Neuron (in vitro differentiated cells): ENCODE data around the gene SLC26A5.
"Not testable (repeated sequence)": the region's sequence is repeated elsewhere in the genome, so short reads cannot be mapped to it uniquely, and the experiment has no call there.

Experiments
- H2AFZ ChIP-seq: one replicate; pipeline ENCODE4 v1.6.1; 2013; ENCODE audit warnings: low read depth, mild to moderate bottlenecking, inconsistent platforms, low read length, moderate library complexity
- H3K27me3 ChIP-seq: one replicate; pipeline ENCODE4 v1.6.1; 2013; ENCODE audit warnings: low read length; ENCODE audit not compliant: insufficient read depth
- H3K36me3 ChIP-seq: one replicate; pipeline ENCODE4 v1.6.1; 2013; ENCODE audit warnings: low read length; ENCODE audit not compliant: insufficient read depth
- H3K4me1 ChIP-seq: one replicate; pipeline ENCODE4 v1.6.1; 2013; ENCODE audit warnings: low read length; ENCODE audit not compliant: insufficient read depth
- H3K4me3 ChIP-seq: 2 replicates; pipeline ENCODE4 v1.5.1; 2013; ENCODE audit warnings: mild to moderate bottlenecking, low read length, moderate library complexity
- H3K9me3 ChIP-seq: one replicate; pipeline ENCODE4 v1.6.1; 2013; ENCODE audit warnings: low read length

Gene SLC26A5

GRCh38 chr7:103446049-103446520, at the start of gene SLC26A5:
Gene SLC26A5 (minus strand): TSS chr7:103446207. CDS start chr7:103421514, 24,693 bp downstream.
- peak within 1 kb of the TSS; percentile 40 for H2AFZ ChIP-seq
- no peaks in the 10 kb centered on the region for H3K36me3 ChIP-seq
- H3K27me3 ChIP-seq: peaks cover 54% of the 10 kb centered on the region
- H3K4me1 ChIP-seq: peaks cover 12% of the 10 kb centered on the region
- H3K4me3 ChIP-seq: peak within 1 kb of the TSS; percentile 25
- H3K9me3 ChIP-seq: no peaks in the 10 kb centered on the region

GRCh38 chr7:103487419-103487818, 41.4 kb upstream of the SLC26A5 start:
- H3K27me3 ChIP-seq: no peaks in the 10 kb centered on the region
- no peaks in the 10 kb centered on the region for H3K9me3 ChIP-seq
- no peak overlapping the region for H2AFZ ChIP-seq
- no peaks in the 10 kb centered on the region for H3K4me1 ChIP-seq
- no peak overlapping the region for H3K4me3 ChIP-seq
- H3K36me3 ChIP-seq: no peaks in the 10 kb centered on the region

- not testable (repeated sequence) for H3K9me3 ChIP-seq, H3K4me1 ChIP-seq, H3K4me3 ChIP-seq, H3K36me3 ChIP-seq, H3K27me3 ChIP-seq, H2AFZ ChIP-seq
Measured at GRCh38 chr7:103486873-103487272, 40.9 kb upstream of the SLC26A5 start.

GRCh38 chr7:103480771-103481170, 34.8 kb upstream of the SLC26A5 start:
- no peaks in the 10 kb centered on the region for H3K9me3 ChIP-seq
- no peak overlapping the region for H3K4me3 ChIP-seq
- H3K36me3 ChIP-seq: no peaks in the 10 kb centered on the region
- H3K4me1 ChIP-seq: no peaks in the 10 kb centered on the region
- peaks cover 5% of the 10 kb centered on the region for H3K27me3 ChIP-seq
- no peak overlapping the region for H2AFZ ChIP-seq

GRCh38 chr7:103474956-103475355, 28.9 kb upstream of the SLC26A5 start:
- Histone ChIP-seq H2AFZ (no peak overlapping the region), H3K4me1 (no peaks in the 10 kb centered on the region), H3K9me3 (no peaks in the 10 kb centered on the region), H3K4me3 (no peak overlapping the region), H3K27me3 (peaks cover 5% of the 10 kb centered on the region), H3K36me3 (no peaks in the 10 kb centered on the region)

- Histone ChIP-seq H2AFZ (no peak overlapping the region), H3K9me3 (no peaks in the 10 kb centered on the region), H3K36me3 (no peaks in the 10 kb centered on the region), H3K27me3 (no peaks in the 10 kb centered on the region), H3K4me3 (no peak overlapping the region), H3K4me1 (no peaks in the 10 kb centered on the region)
Measured at GRCh38 chr7:103469095-103469948, 23.3 kb upstream of the SLC26A5 start.

GRCh38 chr7:103466814-103467213, 20.8 kb upstream of the SLC26A5 start:
- no peak overlapping the region for H2AFZ ChIP-seq
- H3K4me3 ChIP-seq: no peak overlapping the region

GRCh38 chr7:103462358-103462757, 16.4 kb upstream of the SLC26A5 start:
- Histone ChIP-seq H2AFZ (no peak overlapping the region), H3K27me3 (no peaks in the 10 kb centered on the region), H3K36me3 (no peaks in the 10 kb centered on the region), H3K4me3 (no peak overlapping the region), H3K4me1 (no peaks in the 10 kb centered on the region), H3K9me3 (peaks cover 1% of the 10 kb centered on the region)

More at GRCh38 chr7:103466814-103467213, 20.8 kb upstream of the SLC26A5 start:
- Histone ChIP-seq H3K27me3 (no peaks in the 10 kb centered on the region), H3K4me1 (no peaks in the 10 kb centered on the region), H3K36me3 (no peaks in the 10 kb centered on the region), H3K9me3 (no peaks in the 10 kb centered on the region)

GRCh38 chr7:103447073-103447960, 1.3 kb upstream of the SLC26A5 start:
- H3K4me3 ChIP-seq: no peak overlapping the region
- peaks cover 45% of the 10 kb centered on the region for H3K27me3 ChIP-seq
- peaks cover 12% of the 10 kb centered on the region for H3K4me1 ChIP-seq
- no peak overlapping the region for H2AFZ ChIP-seq
- H3K9me3 ChIP-seq: no peaks in the 10 kb centered on the region
- H3K36me3 ChIP-seq: no peaks in the 10 kb centered on the region

- Histone ChIP-seq H3K4me3 (peak overlapping the region; percentile 25), H3K36me3 (no peaks in the 10 kb centered on the region), H3K27me3 (peaks cover 60% of the 10 kb centered on the region), H3K9me3 (no peaks in the 10 kb centered on the region), H3K4me1 (peaks cover 12% of the 10 kb centered on the region), H2AFZ (peak overlapping the region; percentile 40)
Measured at GRCh38 chr7:103445228-103446048, 569 bp downstream of the SLC26A5 start.

GRCh38 chr7:103439661-103440060, 6.3 kb downstream of the SLC26A5 start:
- Histone ChIP-seq H3K27me3 (peaks cover 40% of the 10 kb centered on the region), H3K9me3 (no peaks in the 10 kb centered on the region), H3K4me3 (no peak overlapping the region), H3K36me3 (no peaks in the 10 kb centered on the region), H3K4me1 (no peaks in the 10 kb centered on the region), H2AFZ (no peak overlapping the region)

GRCh38 chr7:103437623-103438022, 8.4 kb downstream of the SLC26A5 start:
- peaks cover 19% of the 10 kb centered on the region for H3K27me3 ChIP-seq
- no peaks in the 10 kb centered on the region for H3K36me3 ChIP-seq
- H3K4me1 ChIP-seq: no peaks in the 10 kb centered on the region
- H3K9me3 ChIP-seq: no peaks in the 10 kb centered on the region
- H3K4me3 ChIP-seq: no peak overlapping the region
- H2AFZ ChIP-seq: no peak overlapping the region
